T1000 (cell line): ENCODE measurements around the gene MESP2.

Experiments
- DNase-seq: peaks from one replicate; lab custom pipeline; 2025; ENCODE audit warnings: mixed read lengths; lab: John Stamatoyannopoulos, UW

MESP2 gene

GRCh38 chr15:89815769-89816168 lies 39.6 kb downstream of the MESP2 start:
- no peak for DNase-seq

- no peak for DNase-seq
Observed at GRCh38 chr15:89817701-89818280, 41.7 kb downstream of the MESP2 start.

- DNase-seq = no peak
Observed at GRCh38 chr15:89818287-89818686, 42.2 kb downstream of the MESP2 start.

- peak; percentile 58 for DNase-seq
Observed at GRCh38 chr15:89820666-89821611, 44.8 kb downstream of the MESP2 start.

- no peak for DNase-seq
Observed at GRCh38 chr15:89822026-89822425, 45.9 kb downstream of the MESP2 start.

- no peak for DNase-seq
Observed at GRCh38 chr15:89822611-89822950, 46.4 kb downstream of the MESP2 start.

GRCh38 chr15:89822951-89823711 lies 47.0 kb downstream of the MESP2 start:
- DNase-seq = no peak

- DNase-seq = no peak
Observed at GRCh38 chr15:89823836-89824606, 47.9 kb downstream of the MESP2 start.

- DNase-seq = no peak
Observed at GRCh38 chr15:89824607-89824867, 48.4 kb downstream of the MESP2 start.

- no peak for DNase-seq
Observed at GRCh38 chr15:89825271-89825940, 49.3 kb downstream of the MESP2 start.

GRCh38 chr15:89826671-89827655 lies 50.8 kb downstream of the MESP2 start:
- no peak for DNase-seq

- no peak for DNase-seq
Observed at GRCh38 chr15:89827829-89828228, 51.7 kb downstream of the MESP2 start.
